ENCODE data around the gene CD22.

The CD22 gene

GRCh38 chr19:35310811-35311465, 18.0 kb upstream of the CD22 start:
- H3K4me1 ChIP-seq (ENCODE audit: low read length), result peaks cover 16% of the 10 kb centered on the region
- no peak for TF ChIP-seq EZH2phosphoT487 (IDR thresholded peaks at IDR 0.05; ENCODE audit: low read depth)
- no peak for TF ChIP-seq CTCF (IDR thresholded peaks at IDR 0.05; ENCODE audit: low read depth, low read length)
- H3K36me3 ChIP-seq (replicated peaks; ENCODE audit: low read depth, low read length), result no peaks in the 10 kb centered on the region
- H3K27me3 ChIP-seq (ENCODE audit: low read depth, low read length), result 0 out of 2 replicates have a peak, but pooled peaks cover 5% of the 10 kb centered on the region
- no peak overlapping the region for H2AFZ ChIP-seq (ENCODE audit: low read depth, low read length)
- H3K4me3 ChIP-seq (ENCODE audit: low read length), result no peak overlapping the region
- no peak overlapping the region for H3K27ac ChIP-seq (ENCODE audit: low read length)
- no peaks in the 10 kb centered on the region for H3K9me3 ChIP-seq (ENCODE audit: insufficient read depth, low read length)
- no peaks in the 10 kb centered on the region for H4K20me1 ChIP-seq (ENCODE audit: insufficient read depth, low read length)
- H3K79me2 ChIP-seq (ENCODE audit: low read length), result no peaks in the 10 kb centered on the region
- H3K4me2 ChIP-seq (ENCODE audit: low read length), result no peak overlapping the region
- no peak overlapping the region for H3K9ac ChIP-seq (ENCODE audit: low read length)

- Histone ChIP-seq H3K79me2 (ENCODE audit: low read length) (no peaks in the 10 kb centered on the region), H3K4me1 (ENCODE audit: low read length) (peaks cover 16% of the 10 kb centered on the region), H3K4me2 (ENCODE audit: low read length) (no peak overlapping the region), H4K20me1 (ENCODE audit: insufficient read depth, low read length) (no peaks in the 10 kb centered on the region), H3K36me3 (replicated peaks; ENCODE audit: low read depth, low read length) (no peaks in the 10 kb centered on the region), H3K27me3 (ENCODE audit: low read depth, low read length) (0 out of 2 replicates have a peak, but pooled peaks cover 5% of the 10 kb centered on the region), H3K4me3 (ENCODE audit: low read length) (no peak overlapping the region), H2AFZ (ENCODE audit: low read depth, low read length) (no peak overlapping the region), H3K9me3 (ENCODE audit: insufficient read depth, low read length) (no peaks in the 10 kb centered on the region), H3K27ac (ENCODE audit: low read length) (no peak overlapping the region), H3K9ac (ENCODE audit: low read length) (no peak overlapping the region)
- no peak for TF ChIP-seq CTCF (IDR thresholded peaks at IDR 0.05; ENCODE audit: low read depth, low read length)
- no peak for TF ChIP-seq EZH2phosphoT487 (IDR thresholded peaks at IDR 0.05; ENCODE audit: low read depth)
Observed at GRCh38 chr19:35311901-35312665, 16.9 kb upstream of the CD22 start.

GRCh38 chr19:35313587-35313986, 15.4 kb upstream of the CD22 start:
- H3K27me3 ChIP-seq (ENCODE audit: low read depth, low read length), result 0 out of 2 replicates have a peak, but pooled peaks cover 5% of the 10 kb centered on the region
- peak overlapping the region; percentile 54; the same call in 1 of the 2 replicates for H3K9ac ChIP-seq (ENCODE audit: low read length)
- H3K36me3 ChIP-seq (replicated peaks; ENCODE audit: low read depth, low read length), result no peaks in the 10 kb centered on the region
- no peaks in the 10 kb centered on the region for H3K9me3 ChIP-seq (ENCODE audit: insufficient read depth, low read length)
- no peak overlapping the region for H2AFZ ChIP-seq (ENCODE audit: low read depth, low read length)
- H3K79me2 ChIP-seq (ENCODE audit: low read length), result no peaks in the 10 kb centered on the region
- no peak overlapping the region for H3K27ac ChIP-seq (ENCODE audit: low read length)
- H3K4me3 ChIP-seq (ENCODE audit: low read length), result peak overlapping the region; percentile 62
- H3K4me2 ChIP-seq (ENCODE audit: low read length), result peak overlapping the region; percentile 90
- peaks cover 16% of the 10 kb centered on the region for H3K4me1 ChIP-seq (ENCODE audit: low read length)
- H4K20me1 ChIP-seq (ENCODE audit: insufficient read depth, low read length), result no peaks in the 10 kb centered on the region
- TF ChIP-seq EZH2phosphoT487 (IDR thresholded peaks at IDR 0.05; ENCODE audit: low read depth) (no peak), CTCF (IDR thresholded peaks at IDR 0.05; ENCODE audit: low read depth, low read length) (no peak)

GRCh38 chr19:35314031-35314430, 15.0 kb upstream of the CD22 start:
- Histone ChIP-seq H3K36me3 (replicated peaks; ENCODE audit: low read depth, low read length) (no peaks in the 10 kb centered on the region), H3K4me1 (ENCODE audit: low read length) (peaks cover 17% of the 10 kb centered on the region), H4K20me1 (ENCODE audit: insufficient read depth, low read length) (no peaks in the 10 kb centered on the region), H3K9me3 (ENCODE audit: insufficient read depth, low read length) (no peaks in the 10 kb centered on the region), H3K27me3 (ENCODE audit: low read depth, low read length) (0 out of 2 replicates have a peak, but pooled peaks cover 5% of the 10 kb centered on the region), H3K27ac (ENCODE audit: low read length) (no peak overlapping the region), H3K4me3 (ENCODE audit: low read length) (no peak overlapping the region), H3K9ac (ENCODE audit: low read length) (no peak overlapping the region), H2AFZ (ENCODE audit: low read depth, low read length) (no peak overlapping the region), H3K4me2 (ENCODE audit: low read length) (no peak overlapping the region), H3K79me2 (ENCODE audit: low read length) (no peaks in the 10 kb centered on the region)
- TF ChIP-seq CTCF (IDR thresholded peaks at IDR 0.05; ENCODE audit: low read depth, low read length) (no peak), EZH2phosphoT487 (IDR thresholded peaks at IDR 0.05; ENCODE audit: low read depth) (no peak)
